Mesenteric fat pad (tissue), 1 donor: Measurements from ENCODE around the gene AQP1. TPM values are rescaled to one million over a fixed set of nuclear protein-coding genes. Genes with fewer than 3 reads are reported as not detected.

ENCODE experiments used
- DNase-seq: peaks from one replicate; pipeline ENCODE4 v3.0.0-alpha.2; 2020; ENCODE audit warnings: low spot score
- total RNA-seq: library from RNA; stranded (reverse); fragmentation: NEBNext Ultra II Directional; extraction: Animal tissue kit (Norgen Biotek cat#: 25700); gene quantifications from one replicate; pipeline ENCODE4 v1.2.1, GENCODE V29; 2021
- donor health status: DM: yes; HTN: yes; CAD: no.

The AQP1 gene
- total RNA-seq, 1 donor from 2014 or later: 140 TPM

DNA sequence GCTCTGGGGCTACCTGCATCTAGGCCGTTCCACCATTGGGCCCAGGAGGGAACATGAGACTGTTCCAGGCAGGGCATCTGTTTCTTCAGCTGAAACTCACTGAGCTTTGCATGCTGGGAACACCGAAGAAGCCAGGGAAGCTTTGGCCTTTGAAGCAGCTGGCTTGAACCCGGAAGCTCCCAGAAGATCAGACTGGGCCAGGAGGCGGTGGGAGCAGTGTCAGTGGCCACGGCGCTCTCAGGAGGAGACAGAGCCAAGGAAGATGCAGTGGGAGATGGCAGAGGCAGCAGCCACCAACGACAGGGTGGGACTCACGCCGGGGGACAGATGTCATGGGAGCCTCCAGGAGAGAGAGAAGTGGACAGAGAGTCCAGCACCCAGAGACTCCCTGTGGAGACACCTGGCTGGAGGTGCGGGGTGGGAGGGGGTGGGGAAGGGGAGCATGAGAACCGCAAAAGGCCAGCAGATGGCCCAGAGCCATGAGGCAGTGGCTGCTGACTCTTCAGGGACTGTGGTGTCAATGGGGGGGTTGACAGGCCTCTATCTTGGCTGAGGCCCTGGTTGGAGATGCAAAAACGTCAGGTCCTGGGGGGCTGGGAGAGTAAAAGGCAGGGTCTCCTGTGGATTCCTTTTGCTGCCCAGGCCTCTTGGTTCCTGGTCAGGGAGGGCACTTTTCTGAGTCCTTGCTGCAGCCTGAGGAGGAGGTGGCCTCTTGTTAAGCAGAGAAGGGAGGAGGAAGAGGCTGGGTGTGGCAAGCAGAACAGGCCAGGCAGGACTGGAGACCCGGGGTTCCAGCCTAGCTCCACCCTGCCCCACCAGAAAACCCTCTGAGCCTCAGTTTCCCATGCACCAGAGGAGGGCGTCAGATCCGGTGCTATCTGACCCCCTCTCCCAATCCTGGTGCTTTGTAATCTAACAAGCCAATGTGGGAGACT, 6.3 kb upstream of the AQP1 start:
- DNase-seq: no peak

DNA sequence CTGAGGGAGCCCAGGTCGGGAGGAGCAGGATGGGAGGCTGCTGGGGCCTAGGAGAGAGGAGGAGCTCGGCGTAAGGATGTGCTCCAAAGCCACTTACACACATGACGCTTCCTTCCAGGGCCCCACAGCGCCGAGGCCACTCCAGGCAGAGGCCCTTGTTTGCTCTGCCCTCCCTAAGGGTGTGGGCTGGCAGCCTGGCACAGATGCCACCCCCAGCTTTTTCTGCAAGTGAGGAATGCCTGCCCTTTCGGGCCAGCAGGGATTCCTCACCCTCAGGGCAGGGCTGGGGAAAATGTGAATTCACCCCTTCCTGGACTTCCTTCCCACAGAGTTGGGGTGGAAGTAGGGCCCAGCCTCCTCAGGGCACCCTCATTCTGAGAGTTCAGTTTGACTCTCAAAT, 5.6 kb upstream of the AQP1 start:
- DNase-seq: no peak

DNA sequence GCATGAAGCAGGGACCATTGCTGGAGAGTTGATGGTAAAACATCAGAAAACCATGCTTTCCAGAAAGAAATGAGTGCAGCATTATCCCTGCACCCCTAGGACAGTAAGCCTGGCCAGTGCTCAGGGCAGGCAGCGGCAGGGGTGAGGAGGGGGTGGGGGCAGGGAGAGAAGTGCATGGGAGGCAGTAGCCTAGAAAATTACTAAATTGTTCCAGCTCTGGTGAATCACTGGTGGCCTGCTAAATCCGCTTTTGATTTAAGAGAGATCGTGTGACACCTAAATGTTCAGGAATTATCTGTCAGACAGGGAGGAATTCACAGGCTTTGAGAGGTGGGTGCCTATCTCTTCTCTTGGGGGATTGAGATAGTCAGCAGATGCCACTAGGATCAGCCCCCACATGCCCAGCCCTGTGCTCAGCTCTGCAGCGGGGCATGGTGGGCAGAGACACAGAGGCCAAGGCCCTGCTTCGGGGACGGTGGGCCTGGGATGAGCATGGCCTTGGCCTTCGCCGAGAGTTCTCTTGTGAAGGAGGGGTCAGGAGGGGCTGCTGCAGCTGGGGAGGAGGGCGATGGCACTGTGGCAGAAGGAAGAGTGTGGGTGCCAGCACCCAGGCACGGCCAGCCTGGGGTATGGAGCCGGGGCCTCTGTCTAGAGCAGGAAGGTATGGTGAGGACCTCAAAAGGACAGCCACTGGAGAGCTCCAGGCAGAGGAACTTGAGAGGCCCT, 5.0 kb upstream of the AQP1 start:
- DNase-seq: no peak

DNA sequence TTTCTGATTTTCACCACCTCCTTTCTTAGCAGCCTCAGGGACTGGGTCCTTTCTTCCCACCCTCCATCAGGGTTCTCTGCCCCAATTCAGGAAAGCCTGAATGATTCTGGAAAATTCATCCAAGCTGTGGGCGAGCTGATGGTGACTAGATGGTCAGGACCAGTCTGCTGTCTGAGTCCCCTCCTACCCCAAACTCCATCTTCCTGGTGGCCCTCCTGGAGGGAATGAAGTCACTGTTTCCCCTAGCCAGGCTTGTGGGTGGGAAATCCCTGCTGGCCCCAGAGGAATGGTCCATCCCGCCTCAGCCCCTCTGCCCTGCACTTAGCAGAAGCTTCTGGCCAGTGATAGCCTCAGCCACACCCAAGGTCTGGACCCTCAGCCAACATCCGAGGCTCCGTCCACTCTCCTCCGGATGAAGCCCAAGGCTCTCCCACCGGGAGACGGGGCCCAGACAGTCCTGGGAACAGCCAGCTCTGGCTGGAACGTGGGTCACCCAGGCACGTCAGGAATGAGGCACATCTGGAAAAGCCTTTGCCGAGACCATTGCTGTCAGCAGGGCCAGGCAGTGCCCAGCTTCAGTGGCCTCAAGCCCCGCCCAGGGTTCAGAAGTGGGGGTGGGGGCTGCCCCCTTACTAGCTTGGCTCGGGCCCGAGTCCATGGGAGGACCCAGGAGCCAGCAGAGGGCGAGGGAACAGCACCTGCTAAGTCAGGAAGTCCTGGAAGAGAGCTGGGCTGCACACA, 4.0 kb upstream of the AQP1 start:
- DNase-seq: no peak

GRCh38 chr7:30908681-30909080, 3.0 kb upstream of the AQP1 start:
- DNase-seq: no peak

GRCh38 chr7:30909431-30909830, 2.2 kb upstream of the AQP1 start:
- DNase-seq: no peak

GRCh38 chr7:30910411-30911073, 1.1 kb upstream of the AQP1 start:
- no peak for DNase-seq

DNA sequence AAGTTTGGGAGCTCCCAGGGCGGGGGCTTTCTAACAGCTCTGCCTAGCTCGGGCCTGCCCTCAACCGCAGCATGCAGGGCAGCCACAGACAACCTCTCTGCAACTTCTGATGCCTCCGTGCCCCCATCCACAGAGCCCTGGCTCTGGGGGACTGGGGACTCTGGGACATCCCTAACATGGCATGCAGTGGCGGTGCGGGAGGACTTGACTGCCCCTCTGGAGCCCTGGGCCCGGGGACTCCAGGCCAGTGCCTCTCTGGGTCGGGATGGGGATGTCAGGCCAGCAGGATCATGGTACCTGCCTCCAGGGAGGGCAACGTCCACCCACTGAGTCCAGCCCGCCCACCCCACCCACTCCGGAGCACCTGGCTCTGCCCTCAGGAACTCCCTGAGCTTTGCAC, 520 bp upstream of the AQP1 start:
- no peak for DNase-seq

DNA sequence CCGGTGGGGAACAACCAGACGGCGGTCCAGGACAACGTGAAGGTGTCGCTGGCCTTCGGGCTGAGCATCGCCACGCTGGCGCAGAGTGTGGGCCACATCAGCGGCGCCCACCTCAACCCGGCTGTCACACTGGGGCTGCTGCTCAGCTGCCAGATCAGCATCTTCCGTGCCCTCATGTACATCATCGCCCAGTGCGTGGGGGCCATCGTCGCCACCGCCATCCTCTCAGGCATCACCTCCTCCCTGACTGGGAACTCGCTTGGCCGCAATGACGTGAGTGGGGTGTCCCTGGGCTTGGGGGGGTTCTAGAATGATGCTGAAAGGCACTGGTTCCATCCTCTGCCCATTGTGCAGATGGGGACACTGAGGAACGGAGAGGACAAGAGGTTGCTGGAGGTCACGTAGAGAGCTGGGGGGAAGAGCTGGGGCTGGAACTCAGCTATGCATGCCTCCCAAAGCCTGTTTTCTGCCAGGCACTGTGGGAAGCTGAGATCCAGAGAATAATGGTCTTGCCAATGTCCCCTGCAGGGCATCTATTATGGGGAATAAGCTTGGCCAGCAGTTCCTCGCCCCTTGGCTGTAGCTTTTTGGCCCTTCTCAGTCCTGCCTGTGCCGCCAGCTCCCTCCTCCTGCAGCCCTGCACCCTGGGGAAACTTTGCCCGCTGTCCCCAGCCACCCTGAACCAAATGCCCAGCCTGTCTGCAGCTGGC, 523 bp downstream of the AQP1 start:
- no peak for DNase-seq

GRCh38 chr7:30912731-30912985, 1.0 kb downstream of the AQP1 start:
- DNase-seq: no peak

DNA sequence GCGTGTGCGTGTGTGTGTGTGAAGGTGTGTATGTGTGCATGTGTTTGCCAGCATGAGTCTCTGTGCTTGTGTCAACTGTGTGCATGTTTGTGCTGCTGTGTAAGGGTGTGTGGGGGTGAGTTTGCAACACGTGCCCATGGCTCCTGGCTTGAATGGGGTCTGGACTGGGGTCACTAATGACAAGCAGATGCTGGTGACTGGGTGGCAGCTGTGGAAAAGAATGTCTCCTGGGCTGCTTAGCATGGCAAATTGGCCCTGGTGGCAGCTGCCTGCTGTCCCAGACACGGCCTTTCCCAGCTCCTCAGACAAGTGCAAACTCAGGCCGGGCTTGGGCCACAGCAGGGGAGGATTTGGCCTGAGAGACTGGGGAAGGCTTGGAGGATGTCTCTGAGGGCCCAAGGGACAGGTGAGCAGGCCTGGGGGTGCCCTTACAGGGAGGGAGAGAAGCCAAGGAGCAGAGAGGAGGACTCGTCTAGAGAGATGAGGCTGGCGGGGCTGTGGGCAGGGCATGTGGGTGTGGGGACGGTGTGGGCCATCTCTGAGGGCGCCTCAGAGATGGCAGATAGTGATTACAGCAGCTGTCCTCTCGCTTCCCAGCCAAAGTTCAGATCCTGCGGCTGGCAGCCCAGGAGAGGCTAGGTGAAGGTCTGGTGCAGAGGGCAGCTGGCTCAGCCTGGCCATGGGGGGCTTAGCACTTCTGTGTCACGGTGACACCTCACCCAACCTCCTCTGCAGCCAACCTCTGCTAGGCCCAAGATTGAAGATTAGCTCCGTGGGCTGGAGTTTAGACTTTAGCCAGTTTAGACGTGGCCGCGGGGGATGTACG, 1.5 kb downstream of the AQP1 start:
- DNase-seq: no peak

GRCh38 chr7:30913821-30914515, 2.3 kb downstream of the AQP1 start:
- no peak for DNase-seq

DNA sequence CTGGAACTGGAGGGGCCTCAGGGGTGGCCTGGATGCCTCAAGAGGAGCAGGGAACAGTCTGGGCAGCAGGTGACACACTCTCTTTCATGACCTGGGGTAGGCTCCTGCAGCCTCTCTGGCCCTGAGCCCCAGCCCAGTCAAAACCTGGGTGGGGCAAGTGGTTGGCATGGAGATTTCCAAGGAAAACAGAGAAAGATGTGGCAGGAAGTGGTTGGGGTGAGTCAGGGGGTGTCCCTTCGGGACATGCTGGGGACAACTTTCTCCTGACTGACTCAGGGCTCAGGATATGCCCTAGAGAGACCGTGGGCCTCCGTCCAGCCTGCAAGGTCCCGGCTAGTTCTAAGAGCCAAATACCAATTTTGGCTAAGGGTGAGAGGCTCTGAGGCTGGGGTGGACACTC, 2.9 kb downstream of the AQP1 start:
- DNase-seq: no peak

DNA sequence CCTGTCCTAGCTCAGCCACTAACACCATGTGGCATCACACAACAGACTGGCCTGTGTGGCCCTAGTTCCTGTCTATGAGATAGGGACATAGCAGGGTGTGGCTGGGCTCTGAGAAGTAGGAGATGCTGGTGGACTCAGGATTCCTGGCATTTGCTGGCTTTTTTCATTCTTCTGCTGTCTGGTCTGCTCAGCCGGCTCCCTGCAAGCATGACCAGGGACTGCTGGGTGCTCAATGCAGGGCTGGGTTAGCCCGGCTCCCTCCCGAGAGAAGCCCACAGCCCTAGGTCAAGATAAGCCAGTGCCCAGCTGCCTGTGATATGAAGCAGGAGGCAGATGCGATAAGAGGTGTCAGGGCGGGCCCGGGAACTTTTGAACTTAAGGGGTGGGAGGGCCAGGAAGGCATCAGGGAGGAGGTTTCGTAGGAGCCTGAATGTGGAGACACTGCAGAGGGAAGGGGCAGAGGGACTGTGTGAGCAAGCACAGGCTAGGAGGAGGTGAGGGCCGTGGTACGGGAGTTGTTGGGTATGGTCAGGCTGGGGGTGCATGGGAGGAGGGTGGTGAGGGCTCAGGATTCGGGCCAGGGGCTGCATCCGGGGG, 3.5 kb downstream of the AQP1 start:
- no peak for DNase-seq

DNA sequence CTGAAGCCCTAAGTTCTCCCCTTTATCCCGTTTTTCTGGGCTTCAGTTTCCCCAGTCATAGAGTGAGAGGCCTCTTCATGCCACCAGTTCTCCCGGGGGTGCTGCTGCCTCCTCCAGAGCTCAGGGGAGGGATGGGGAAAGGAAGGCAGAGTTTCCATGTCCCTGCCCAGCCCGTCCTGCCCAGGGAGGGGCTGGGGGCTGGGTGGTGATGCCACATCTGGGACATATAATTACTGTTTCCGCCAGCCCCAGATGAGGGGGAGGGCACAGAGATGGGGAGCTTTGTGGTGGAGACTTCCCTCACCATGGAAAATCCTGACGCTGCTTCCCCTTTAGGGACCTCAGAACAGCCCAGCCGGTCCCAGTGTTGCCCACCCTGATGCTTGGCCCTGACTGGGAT, 4.1 kb downstream of the AQP1 start:
- DNase-seq: no peak

DNA sequence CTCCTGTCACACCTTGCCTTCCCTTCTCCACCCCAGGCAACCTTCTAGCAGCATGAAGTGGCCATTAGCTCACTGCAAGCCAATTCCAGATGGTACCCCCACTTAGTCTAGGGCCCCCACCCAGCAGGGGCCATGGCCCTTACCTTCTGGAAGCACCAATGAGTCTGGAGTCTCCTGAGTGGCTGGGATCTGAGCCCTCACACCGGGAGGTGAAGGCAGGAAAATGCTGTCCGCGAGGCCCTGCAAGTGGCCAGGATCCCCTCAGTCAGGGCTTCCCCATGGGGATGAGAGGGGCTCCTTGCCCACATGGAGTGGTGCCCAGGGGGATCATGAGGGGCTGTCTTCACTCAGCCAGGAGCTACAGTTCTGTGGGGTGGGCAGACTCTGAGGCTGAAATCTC, 4.6 kb downstream of the AQP1 start:
- no peak for DNase-seq

- DNase-seq: no peak
Measured at GRCh38 chr7:30916767-30917166, 5.1 kb downstream of the AQP1 start.

GRCh38 chr7:30917216-30917893, 5.7 kb downstream of the AQP1 start:
- DNase-seq: no peak
